CD4-positive, alpha-beta T cell treated with Interleukin-17A for 4 hours (primary cell): ENCODE data around the gene TAGLN2.

Source experiments
- DNase-seq: peaks from one replicate; pipeline ENCODE4 v3.0.0-alpha.2; 2020; ENCODE audit warnings: mixed read lengths

TAGLN2 gene

DNA sequence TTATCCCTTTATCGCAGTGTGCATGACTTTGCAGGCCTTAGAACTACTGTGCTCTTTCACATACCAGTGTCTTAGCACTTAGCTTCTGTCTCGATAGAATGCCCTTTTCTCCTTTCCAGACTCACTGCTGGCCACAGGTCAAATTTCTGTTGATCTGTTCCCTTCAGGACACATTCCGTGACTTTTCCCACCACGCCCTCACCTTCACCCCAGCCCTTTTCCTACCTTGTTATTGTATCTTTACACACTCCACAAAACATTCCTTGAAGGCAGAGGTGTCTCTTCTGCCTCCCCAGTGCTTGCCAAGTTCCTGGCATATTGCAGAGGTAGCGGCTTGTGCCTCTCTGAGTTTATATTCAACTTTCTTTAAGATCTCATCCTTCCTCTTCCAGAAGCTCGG is 23.8 kb upstream of the TAGLN2 start:
- DNase-seq: no peak

DNA sequence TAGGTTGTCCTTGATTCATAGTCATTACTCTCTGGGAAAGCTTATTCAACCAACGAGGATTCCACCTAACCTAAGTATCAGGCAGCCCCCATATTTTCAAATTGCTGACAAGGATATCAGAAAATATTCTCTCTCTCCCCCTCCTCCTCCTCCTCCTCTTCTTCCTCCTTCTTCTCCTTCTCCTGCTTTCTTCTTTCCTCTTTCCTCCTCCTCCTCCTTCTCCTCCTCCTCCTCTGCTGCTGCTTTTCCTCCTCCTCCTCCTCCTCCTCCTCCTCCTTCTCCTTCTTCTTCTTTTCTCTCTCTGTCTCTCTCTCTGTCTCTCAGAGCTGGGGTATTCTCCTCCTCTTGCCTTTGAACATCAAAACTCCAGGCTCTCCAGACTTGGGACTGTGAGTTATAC is 22.6 kb upstream of the TAGLN2 start:
- DNase-seq: no peak

DNA sequence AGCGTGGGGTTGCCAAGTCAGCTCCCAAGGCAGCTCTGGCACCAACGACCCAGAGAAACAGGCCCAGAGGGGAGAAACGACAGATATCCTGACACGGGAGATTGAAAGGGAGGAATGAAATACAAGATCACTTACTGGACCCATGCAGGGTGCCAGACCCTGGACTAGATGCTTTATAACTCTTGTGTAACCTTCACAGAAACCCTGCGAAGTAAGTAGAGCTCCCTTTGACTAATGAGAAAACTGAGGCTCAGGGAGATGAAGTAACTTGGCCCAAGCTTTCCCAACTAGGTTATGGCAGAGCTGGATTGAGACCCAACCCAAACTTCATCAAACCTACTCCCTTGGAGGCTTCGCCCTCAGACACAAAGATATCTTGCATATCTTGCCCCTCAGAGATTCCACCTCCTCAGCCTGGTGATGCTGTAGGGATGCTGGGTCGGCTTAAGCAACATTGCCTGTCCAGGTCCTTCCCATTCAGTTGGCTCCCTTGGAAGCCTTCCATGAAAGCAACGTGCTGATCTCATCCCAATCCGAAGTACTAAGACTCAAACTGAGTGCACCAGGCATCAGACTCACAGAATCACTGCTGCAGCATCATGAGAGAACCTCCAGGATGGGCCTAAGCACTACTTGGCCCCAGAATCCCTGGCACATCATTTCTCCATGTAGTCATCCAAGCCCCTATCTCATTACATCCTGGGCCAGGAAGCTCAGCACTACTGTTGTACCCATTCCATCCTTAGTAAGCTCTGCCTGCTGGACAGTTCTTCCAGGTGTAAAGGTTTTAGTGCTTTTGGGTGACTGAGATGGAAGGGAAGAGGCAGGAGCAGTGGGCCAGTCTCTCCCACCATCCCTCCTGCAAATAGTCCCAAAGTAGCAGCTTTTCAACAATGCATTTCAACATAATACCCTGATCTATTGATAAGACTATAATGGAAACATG is 21.2 kb upstream of the TAGLN2 start:
- DNase-seq: no peak

DNA sequence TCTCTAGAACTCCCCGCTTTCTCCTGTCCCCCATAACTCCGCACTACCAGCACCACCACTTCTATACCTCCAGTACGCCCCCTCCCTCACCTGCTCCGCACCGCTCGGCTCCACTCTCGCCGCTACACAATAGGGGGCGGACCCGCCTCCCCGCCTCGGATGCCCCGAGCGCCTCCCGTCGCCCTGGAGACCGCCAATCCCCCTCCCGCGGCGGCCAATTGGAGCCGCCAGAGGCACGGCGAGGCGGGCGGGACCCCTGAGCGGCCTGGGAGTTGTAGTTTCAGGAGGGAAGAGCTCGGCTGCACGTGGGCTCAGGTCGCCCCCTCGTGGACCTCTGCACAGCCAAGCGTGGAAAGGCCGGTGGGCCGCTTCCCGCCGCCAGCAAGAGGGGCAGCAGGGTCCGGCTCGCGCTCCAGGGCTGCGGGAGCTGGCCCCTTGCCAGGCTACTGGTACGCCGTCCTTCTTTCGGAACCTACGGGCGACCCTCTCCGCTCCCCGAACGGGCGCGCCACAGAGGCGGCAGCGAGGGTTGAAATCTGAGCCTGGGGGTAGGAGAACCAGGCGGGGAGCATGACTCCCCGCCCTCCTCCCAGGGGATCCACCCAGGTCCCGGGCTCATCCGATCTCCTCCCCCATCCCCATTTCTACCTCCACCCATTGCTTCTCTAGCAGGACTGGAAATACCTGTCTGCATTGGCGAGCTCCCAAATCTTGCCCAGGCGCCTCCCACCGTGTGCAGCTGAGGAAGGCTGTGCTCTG is 20.4 kb upstream of the TAGLN2 start, which contains the start of gene IGSF9:
Gene IGSF9, minus strand, starts transcription at position 131 of the 759 bp plus-strand sequence. CDS start 2,159 bp downstream, outside the sequence.
- DNase-seq: peak; percentile 89

DNA sequence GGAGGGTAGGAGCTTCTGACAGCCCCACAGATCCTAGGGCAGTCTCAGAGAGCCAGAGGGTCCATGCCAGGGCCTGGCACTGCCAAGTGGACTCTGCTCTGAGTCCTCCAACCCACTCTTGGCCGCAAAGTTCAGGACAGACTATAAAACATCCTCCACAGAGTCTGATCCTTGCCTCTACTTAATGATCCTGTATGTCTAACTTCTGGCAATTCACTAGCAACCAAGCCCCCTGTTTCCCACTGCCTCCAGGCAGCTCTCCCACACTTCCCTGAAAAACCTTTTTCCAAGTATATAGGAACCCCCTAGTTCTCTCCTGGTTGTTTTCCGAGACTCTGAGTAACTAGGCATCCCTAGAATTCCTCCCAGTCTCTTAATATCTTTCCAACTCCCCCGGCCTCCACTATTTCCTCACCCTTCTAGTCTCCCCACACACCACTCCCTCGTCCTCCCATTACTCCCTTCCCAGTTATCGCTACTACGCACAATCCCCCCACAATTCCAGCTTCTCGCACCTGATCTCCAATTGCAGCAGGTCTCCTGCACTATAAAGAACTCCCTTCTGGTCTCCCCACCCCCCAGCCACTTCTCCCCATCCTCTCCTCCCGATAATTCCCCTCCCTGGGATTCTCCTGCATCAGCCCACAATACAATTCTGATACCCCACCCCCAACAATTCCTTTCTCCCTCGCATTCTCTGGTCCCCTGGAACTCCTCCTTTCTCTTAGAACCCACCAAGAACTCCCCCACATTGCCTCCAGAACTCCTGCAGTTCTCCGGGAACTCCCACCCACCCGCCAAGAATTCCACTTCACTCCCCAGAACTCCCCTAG is 19.5 kb upstream of the TAGLN2 start:
- DNase-seq: no peak

DNA sequence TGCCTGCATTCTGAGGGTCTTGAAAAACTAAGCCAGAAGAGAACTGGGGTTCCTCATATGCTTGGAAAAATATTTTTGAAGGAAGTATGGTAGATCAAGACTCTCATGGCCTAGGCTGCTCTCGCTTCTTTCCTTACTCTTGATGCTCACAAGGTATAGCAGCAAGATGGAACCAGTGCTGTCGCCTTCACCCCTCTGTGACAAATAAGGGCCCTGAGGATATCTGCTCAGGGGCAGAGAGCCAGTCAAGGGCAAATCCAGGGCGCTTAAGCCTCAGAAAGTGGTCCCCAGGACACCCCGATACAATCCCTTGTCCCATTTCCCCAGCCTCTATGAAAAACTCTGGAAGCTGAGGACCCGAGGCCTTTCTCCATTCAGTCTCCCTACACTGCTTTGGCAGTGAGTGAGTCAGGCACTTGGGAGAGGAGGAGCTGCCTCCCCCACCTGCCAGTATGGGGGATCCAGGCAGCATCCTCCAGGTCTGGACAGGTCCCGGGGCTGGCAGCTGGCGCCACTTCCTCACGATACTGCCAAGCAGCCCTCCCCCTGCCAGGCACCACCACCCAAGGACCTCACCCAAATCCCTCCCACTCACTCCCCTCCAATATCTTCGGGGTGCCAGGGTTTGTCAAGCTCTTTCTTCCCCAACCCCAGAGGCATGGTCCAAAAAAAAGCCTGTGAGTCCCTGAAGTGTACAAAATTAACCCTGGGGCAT is 18.8 kb upstream of the TAGLN2 start:
- no peak for DNase-seq

DNA sequence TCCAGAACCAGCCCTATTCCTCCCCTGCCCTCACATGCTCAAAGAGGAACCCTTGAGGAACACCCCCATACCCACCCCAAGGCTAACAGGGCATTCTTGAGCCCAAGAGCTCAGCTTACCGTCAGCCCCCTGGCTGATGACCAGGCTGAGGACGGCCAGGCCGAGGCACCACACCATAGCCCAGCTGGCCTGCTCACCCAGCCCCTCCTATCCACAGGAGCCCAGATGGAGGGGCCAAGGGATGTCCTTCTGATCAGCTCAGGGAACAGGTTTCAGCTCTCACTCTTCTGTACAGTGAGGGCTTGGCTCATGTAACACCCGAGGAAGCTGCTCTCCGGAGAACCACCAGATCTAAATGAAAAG is 18.0 kb upstream of the TAGLN2 start:
- no peak for DNase-seq

DNA sequence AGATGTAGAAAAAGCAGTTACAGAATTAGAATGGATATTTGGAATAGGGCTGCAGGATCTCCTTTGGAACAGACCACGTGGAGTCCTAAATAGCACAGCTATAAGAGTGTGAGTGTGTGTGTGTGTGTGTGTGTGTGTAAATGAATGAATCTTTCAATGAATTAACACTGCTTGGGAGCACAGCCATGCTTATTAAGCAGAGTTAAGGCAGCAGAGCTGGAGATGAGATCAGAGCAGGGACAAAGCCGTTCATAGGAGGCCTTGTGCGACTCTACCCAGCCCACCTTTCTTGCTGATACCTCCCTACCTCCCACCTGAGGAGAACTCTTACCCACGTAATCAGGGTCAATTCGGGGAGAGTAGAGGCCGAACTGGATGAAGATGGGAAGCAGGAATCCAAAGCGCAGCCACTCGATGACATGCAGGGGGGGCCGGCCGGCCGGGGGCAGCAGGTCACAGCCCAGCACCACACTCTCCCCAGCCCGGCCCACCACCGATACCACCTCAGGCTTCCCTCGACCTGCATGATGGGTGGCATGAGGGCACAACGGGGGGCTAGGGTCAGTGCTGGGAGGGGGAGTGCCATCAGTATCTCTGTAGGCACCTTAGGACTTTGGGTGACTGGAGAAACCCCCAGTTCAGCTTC is 17.4 kb upstream of the TAGLN2 start:
- DNase-seq: no peak

DNA sequence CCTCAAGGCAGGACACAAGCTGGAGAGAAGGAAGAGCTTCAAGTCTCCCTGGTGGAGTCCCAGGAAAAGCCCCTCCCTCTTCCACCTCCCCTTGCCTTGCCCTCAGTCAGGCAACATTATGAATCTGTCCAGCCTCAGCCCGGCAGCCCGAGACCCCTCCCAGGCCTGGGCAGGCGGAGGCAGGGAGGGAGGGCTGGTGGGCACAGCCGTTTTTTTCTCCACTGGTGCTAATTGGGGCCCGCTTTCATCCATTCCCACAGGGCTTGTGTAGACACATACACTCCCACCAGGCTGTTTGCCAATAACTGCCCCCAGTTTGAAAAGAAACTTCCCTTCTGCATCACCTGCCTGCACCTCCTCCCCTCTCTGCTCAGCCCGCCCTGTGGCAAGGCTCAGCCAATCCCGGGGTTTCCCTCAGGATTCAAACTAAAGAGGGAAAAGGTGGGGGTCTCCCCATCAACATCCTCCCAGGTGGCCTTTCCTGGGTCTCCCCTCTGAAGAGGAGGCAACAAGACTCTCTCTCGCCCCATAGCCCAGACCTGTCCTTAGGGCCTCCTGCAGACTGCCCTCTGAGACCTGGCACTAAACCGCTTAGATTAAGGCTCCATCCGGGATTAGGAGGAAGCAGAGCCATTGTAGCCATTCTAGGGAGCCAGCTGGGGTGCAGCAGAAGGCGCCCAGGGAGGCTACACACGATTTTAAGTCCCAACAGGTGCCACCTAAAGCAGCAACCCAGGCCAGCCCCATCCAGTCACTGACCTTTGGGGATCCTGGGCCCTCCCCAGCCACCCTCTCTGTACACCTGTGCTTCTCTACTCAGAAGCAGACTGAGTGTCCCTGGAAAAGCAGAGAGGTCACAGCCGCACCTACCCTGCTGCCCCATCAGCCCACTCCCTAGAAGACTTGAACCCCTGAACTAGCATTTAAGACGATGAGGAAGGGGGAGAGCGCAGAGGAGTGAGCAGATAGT is 16.6 kb upstream of the TAGLN2 start:
- DNase-seq: no peak

DNA sequence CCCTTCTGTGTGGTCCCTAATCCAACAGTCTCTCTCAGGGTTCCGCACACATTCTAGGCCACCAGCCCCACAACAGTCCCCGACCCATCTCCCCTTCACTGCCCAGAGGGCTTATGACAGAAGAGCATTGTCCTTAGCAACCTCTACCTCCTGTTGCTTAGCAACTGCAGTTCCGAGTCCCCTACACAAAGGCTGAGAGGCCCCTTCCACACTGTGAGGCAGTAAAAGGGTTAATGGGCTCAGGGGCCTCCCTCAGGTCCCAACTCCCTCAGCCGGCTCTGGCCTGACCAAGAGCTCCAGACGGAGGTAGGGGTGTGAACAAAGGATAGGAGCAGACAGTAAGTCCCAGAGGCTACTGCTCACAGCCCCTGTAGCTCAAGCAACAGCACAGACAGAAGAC is 15.8 kb upstream of the TAGLN2 start:
- DNase-seq: no peak

DNA sequence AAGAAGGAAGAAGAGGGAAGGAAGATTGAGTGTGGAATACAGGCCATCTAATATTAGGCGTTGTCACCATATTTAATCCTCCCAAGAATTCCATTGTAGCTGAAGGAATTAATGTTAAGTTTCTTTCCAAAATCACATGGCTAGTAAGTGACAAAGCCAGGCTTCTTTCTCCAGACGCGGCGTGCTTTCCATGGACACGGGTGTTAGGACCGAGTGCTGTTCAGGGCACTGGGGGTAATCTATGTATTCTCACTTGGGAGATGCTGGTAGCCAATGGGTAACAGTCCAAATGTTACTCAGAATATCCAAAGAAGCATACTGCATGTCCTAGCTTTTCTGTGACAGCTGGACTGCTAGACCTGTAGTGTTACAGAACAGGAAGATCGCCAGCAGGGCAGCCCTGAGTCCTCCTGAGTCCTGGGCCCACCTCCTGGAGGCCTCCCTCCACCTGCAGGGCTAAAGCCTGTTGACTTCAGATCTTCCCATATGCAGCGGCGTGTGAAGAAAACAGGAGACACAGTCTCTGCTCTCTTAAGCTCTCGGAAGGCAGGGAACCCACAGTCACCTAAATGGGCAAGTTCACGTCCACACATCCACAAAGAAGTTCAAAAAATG is 14.8 kb upstream of the TAGLN2 start:
- DNase-seq: no peak

DNA sequence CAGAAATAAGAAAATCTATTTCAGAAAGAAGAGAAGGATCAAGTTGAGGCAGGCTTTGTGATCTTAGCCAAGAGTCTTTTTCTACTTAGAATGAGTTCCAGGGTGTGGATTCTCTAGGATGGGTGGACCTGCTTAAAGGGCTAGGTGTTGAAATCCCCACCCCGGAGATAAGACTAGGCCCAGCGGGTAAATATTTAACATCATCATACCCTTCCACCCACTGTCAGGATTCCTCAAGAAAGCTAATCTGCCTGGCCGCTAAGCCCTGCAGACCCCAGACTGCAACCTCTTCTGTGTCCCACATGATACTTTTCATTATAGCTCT is 14.3 kb upstream of the TAGLN2 start:
- no peak for DNase-seq

DNA sequence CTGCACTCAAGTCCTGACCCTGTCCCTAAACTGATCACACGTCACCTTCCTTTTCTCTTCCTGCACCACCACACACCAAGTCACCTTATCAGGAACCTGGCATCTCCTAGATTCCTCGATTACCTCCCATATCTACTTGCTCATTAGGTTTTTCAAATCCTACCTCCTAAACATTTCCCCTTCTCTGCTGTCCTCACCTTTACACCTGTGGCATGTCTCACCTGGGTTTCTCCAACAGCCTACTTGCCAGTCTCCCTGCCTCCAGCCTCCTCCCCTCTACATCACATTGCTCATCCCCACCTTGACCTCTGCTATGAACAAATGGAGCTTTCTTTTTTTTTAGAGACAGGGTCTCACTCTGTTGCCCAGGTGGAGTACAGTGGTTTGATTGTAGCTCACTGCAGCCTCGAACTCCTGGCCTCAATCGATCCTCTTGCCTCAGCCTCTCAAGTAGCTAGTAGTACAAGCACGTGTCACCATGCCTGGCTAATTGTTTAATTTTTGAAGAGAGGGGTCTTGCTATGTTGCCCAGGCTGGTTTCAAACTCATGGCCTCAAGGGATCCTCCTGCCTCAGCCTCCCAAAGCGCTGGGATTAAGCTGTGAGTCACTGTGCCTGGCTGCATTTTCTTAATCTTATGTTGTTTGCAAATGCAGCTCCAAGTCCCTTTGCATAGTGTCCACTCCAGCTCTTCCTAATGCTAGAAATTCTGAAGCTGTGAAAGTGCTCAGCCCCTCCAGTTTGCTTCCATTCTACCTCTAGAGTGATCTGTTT is 13.8 kb upstream of the TAGLN2 start:
- DNase-seq: no peak

DNA sequence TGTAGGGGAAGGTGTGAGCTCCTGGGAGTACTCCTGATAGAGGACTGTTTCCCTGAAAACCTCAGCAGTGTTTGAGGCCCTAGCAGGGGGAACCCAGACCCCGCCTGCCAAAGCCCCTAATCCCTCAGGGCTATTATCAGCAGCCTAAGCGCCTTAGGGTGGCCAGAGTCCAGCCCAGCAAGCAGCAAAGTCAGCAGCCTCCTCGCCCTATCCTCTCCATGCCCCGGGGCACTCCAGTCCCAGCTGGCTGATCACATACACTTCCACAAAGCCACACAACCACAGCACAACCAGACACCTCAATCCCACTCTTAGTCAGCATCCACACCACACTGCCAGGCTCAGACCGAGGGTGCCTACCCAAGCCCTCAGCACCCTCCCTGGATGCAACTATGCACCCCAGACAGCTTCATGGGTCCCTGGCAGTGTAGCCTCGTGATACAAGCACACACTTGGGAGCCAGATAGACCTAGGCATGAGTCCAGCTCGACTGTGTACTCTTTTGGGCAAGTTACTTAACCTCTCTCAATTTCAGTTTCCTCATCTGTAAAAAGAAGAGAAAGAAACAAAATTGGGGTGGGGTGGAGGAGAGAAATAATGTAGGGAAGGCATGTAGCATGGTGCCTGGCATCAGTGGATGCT is 13.0 kb upstream of the TAGLN2 start:
- no peak for DNase-seq

DNA sequence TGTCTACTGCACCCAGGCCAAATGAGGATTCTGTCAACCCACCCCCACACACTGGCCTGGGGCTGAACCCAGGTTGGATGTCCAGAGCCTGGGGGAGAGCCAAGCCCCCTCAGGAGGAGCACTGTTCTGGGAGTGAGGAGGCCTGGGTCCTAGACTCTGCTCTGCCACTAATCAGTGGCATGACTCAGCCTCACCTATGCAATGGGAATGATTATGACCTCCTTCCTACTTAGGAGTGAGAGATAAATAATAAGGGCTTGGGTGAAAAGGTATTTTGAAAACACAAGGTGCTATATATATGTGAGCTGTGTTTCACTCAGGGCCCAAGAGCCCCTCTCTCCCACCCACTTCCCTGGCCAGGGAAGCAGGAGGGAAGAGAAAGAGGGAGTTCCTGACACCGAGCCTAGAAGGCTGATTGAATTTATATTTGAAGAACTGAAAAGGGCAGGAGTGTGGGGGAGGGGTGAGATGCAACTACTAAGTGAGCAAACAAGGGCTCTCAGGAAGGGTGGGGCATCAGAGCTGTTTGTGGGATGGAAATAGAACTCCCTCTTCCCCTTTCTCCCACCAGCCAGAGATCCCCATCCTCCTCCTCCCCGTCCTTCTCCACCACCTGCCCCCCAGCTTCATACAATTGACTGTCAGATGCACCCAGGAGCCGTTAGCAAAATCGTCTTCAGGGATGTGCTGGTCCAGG is 11.9 kb upstream of the TAGLN2 start:
- peak; percentile 25 for DNase-seq

DNA sequence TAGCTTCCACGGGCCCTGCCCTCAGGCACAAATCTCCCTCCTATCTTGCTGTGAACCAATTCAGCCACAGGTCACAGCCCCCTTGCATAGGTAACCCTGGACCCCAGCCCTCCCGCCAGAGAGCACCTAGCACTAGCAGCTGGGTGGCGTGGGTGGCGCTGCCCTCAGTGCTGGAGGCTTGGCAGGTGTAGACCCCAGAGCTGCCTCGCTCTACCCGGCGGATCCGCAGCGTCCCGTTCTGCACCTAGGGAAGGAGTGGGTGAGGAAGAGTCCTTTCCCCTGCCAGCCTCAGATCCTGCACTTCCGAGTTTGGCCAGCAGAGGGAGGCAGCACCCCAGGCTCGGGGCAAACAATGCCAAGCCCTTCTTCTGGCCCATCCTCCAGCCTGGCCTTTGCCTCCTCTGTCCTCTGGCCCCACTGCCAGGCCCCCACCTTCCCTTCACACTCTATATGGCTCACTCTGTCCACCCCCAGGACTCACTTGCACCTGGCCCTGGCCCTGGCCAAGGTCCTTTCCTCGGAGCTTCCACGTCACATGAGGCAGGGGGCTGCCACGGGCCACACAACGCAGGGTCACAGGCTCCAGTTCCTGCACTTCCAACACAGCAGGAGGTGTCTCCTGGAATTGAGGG is 11.1 kb upstream of the TAGLN2 start:
- peak; percentile 89 for DNase-seq

DNA sequence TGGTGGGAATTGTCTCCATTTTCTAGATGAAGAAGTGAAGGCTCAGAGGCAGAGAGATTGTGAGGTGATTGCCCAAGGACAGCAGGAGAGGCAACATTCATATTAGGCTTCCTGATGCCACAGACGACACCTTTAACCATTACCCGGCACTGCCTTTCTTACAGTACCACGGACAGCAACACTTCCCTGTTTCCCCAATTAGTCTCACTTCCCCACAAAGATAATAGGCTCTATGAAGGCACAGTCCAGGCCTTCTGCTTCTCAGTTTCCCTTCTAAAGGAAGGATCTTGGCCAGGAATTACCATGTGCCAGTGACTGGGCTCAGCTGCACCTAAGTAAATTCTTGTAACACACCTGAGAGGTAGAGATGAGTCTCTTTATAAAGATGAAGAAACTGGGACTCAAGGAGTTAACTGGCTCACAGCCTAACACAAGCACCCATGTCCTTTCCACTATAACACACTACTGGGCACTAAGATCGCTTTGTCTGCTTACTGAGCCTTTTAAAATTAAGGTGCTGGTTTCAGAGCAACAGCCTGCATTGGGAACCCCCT is 10.5 kb upstream of the TAGLN2 start:
- no peak for DNase-seq

DNA sequence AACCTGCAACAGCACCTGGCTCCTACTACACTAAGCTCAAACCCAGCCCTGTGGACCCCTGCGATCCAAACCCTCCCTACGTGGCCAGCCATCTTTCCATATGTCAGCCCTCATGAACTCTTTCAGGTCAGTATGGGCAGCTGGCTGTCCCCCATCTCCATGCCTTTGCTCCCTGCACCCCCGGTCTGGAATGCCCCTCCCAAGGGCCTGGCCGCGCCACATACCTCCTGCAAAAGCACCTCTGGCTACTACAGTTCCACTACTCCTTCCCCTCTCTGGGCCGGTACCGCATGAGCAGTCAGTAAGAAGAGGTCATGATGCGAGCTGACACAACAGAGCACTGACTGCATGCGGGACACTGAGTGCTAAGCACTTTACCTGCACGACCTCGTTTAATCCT is 10.0 kb upstream of the TAGLN2 start:
- DNase-seq: no peak
